Forelimb muscle (tissue), 1 donor: ENCODE results near the gene NEMP1. TPM values are rescaled to one million over a fixed set of nuclear protein-coding genes. Genes with fewer than 3 reads are reported as not detected.

Source experiments
- DNase-seq: peaks from one replicate; pipeline ENCODE4 v3.0.0-alpha.2; 2013; ENCODE audit warnings: low read depth
- polyA plus RNA-seq: library from polyadenylated mRNA; unstranded; fragments of 120-200 nt; gene quantifications from one replicate; pipeline ENCODE4 v1.2.1, GENCODE V29; 2013; ENCODE audit not compliant: insufficient read length

NEMP1 gene
- polyA plus RNA-seq, 1 donor = 17.3 TPM

GRCh38 chr12:57107456-57108155, 29.0 kb upstream of the NEMP1 start:
- DNase-seq = no peak

- DNase-seq = no peak
These were observed 27.6 kb upstream of the NEMP1 start for GRCh38 chr12:57106021-57106708.

- DNase-seq = no peak
These were observed 26.6 kb upstream of the NEMP1 start for GRCh38 chr12:57105011-57105753.

GRCh38 chr12:57104292-57104910, 25.8 kb upstream of the NEMP1 start:
- DNase-seq = no peak

GRCh38 chr12:57103856-57104255, 25.3 kb upstream of the NEMP1 start:
- DNase-seq = no peak

- DNase-seq = no peak
These were observed 23.5 kb upstream of the NEMP1 start for GRCh38 chr12:57101892-57102695.

GRCh38 chr12:57099766-57100165, 21.2 kb upstream of the NEMP1 start:
- no peak for DNase-seq

GRCh38 chr12:57099047-57099714, 20.6 kb upstream of the NEMP1 start:
- no peak for DNase-seq

- DNase-seq = no peak
These were observed 20.0 kb upstream of the NEMP1 start for GRCh38 chr12:57098546-57098945.

GRCh38 chr12:57097554-57097835, 18.9 kb upstream of the NEMP1 start:
- DNase-seq = no peak

- no peak for DNase-seq
These were observed 18.4 kb upstream of the NEMP1 start for GRCh38 chr12:57096748-57097553.

- DNase-seq = no peak
These were observed 17.5 kb upstream of the NEMP1 start for GRCh38 chr12:57096099-57096572.

GRCh38 chr12:57095440-57095839, 16.8 kb upstream of the NEMP1 start:
- no peak for DNase-seq

- DNase-seq = no peak
These were observed 15.9 kb upstream of the NEMP1 start for GRCh38 chr12:57094208-57095160.

- DNase-seq = no peak
These were observed 15.0 kb upstream of the NEMP1 start for GRCh38 chr12:57093415-57094207.

GRCh38 chr12:57092876-57093414, 14.4 kb upstream of the NEMP1 start:
- no peak for DNase-seq

GRCh38 chr12:57092529-57092862, 13.9 kb upstream of the NEMP1 start:
- no peak for DNase-seq
